Fibroblast of lung (primary cell): ENCODE measurements around the gene ADCY5.

Experiments
- CTCF ChIP-seq, 2 donors: IDR thresholded peaks in 1 of 2; conservative IDR thresholded peaks in 1 of 2; 1 replicate in 1 of 2; 2 replicates in 1 of 2; pipeline ENCODE4 v1.5.1; 2011 to 2012; ENCODE audit warnings: low read length in 2 of 2, control low read depth in 1 of 2, inconsistent platforms in 1 of 2, low read depth in 1 of 2, mild to moderate bottlenecking in 1 of 2
- EZH2 ChIP-seq: IDR thresholded peaks from 2 replicates; pipeline ENCODE4 v1.5.1; 2012; ENCODE audit warnings: low read length, control low read depth, mild to moderate bottlenecking; ENCODE audit errors: missing control alignments

DNA sequence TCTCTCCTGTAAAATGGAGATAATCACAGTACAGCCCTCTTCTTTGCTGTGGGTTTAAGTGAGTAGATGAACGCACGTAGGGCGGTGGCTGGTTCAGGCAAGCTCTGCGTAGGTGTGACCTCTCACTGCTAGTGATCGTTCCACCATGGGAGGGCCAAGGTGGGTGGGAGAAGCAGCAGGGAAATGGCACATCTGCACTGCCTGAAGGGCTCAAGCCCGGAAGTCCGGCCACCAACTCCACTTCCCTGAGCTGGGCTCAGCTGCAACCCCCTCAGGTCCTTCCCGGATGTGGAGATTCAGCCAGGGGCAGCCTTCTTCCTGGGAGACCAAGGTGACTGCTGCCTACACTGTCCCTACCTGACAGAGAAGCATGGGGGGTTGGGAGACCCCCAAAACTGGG is 102.9 kb downstream of the ADCY5 start:
- no peak for TF ChIP-seq CTCF (conservative IDR thresholded peaks at IDR 0.05 in 1 of 2, IDR thresholded peaks at IDR 0.05 in 1 of 2; ENCODE audit: low read depth in 1 of 2, low read length in 2 of 2)
- TF ChIP-seq EZH2, result no peak
